Skin of body (tissue), 2 donors: ENCODE results near the gene FAM200C. TPM values are rescaled to one million over a fixed set of nuclear protein-coding genes. Genes with fewer than 3 reads are reported as not detected.
A peak's percentile ranks its signal among the peaks of the same experiment; 100 is the strongest.

Experiments
- DNase-seq: peaks from one replicate; lab custom pipeline; 2025; lab: John Stamatoyannopoulos, UW
- total RNA-seq: library from RNA; depleted of rRNA; stranded (reverse); fragments of >200 nt; gene quantifications from one replicate; pipeline ENCODE4 v1.2.3, GENCODE V29; 2014

FAM200C gene
- total RNA-seq, 1 donor from 2014 or later: 10.5 TPM

- DNase-seq: no peak
Measured at GRCh38 chr5:160419458-160420330, 19.8 kb upstream of the FAM200C start.

- DNase-seq: peak; percentile 95
Measured at GRCh38 chr5:160418561-160419457, 19.0 kb upstream of the FAM200C start, which contains the start of gene SLU7. Gene SLU7, minus strand, starts transcription at chr5:160419081. Its CDS starts 3,787 bp downstream, at chr5:160415294.

GRCh38 chr5:160398806-160399205 is 1.0 kb downstream of the FAM200C start:
- DNase-seq: peak; percentile 26

GRCh38 chr5:160397492-160397891 is 2.4 kb downstream of the FAM200C start:
- no peak for DNase-seq

- no peak for DNase-seq
Measured at GRCh38 chr5:160395111-160395510, 4.7 kb downstream of the FAM200C start.

GRCh38 chr5:160390787-160391696 is 8.8 kb downstream of the FAM200C start:
- DNase-seq: peak; percentile 39

GRCh38 chr5:160387445-160387844 is 12.4 kb downstream of the FAM200C start:
- no peak for DNase-seq

- DNase-seq: no peak
Measured at GRCh38 chr5:160385496-160385895, 14.4 kb downstream of the FAM200C start.

GRCh38 chr5:160384681-160385080 is 15.2 kb downstream of the FAM200C start:
- no peak for DNase-seq

- DNase-seq: no peak
Measured at GRCh38 chr5:160382346-160382745, 17.5 kb downstream of the FAM200C start.

- no peak for DNase-seq
Measured at GRCh38 chr5:160380041-160380440, 19.8 kb downstream of the FAM200C start.

- DNase-seq: peak; percentile 65
Measured at GRCh38 chr5:160379511-160379910, 20.3 kb downstream of the FAM200C start.

- no peak for DNase-seq
Measured at GRCh38 chr5:160378330-160378729, 21.5 kb downstream of the FAM200C start.

GRCh38 chr5:160377651-160378050 is 22.2 kb downstream of the FAM200C start:
- DNase-seq: peak; percentile 53

GRCh38 chr5:160376416-160376815 is 23.4 kb downstream of the FAM200C start:
- DNase-seq: peak; percentile 33

- peak; percentile 60 for DNase-seq
Measured at GRCh38 chr5:160375701-160376100, 24.2 kb downstream of the FAM200C start.

GRCh38 chr5:160375166-160375565 is 24.7 kb downstream of the FAM200C start:
- DNase-seq: peak; percentile 52

GRCh38 chr5:160371294-160371693 is 28.6 kb downstream of the FAM200C start:
- peak; percentile 64 for DNase-seq

GRCh38 chr5:160370713-160371034 is 29.2 kb downstream of the FAM200C start:
- peak; percentile 87 for DNase-seq

- DNase-seq: peak; percentile 80
Measured at GRCh38 chr5:160369990-160370712, 29.7 kb downstream of the FAM200C start, which contains the start of gene C1QTNF2. Gene C1QTNF2, minus strand, starts transcription at chr5:160370626. Its CDS starts 15,615 bp downstream, at chr5:160355011.
